A549 (cell line): Measurements from ENCODE around the gene AOAH. TPM values are rescaled to one million over a fixed set of nuclear protein-coding genes. Genes with fewer than 3 reads are reported as not detected.

ENCODE experiments used
- ATAC-seq, 2 experiments: fragments of 200-7000 bp in 1 of 2; fragments of >200 bp in 1 of 2; cut with Nextera tagmentation in 1 of 2; cut with Tn5 transposase in 1 of 2; 3 replicates each; pipeline versions ENCODE4 v1.8.0 to v1.9.1; 2018 to 2020; ENCODE audit warnings: mild to moderate bottlenecking in 1 of 2, moderate library complexity in 1 of 2
- CTCF ChIA-PET: fragments of 300-600 bp; sonication (Branson Sonifier 250); formaldehyde crosslinking; extraction: SDS; loops from one replicate; lab custom pipeline; 2021; ENCODE audit warnings: antibody characterized with exemption, inconsistent platforms; lab: Yijun Ruan, JAX
- POLR2A ChIA-PET: fragments of 350-600 bp; formaldehyde crosslinking; extraction: SDS; loops from one replicate; lab custom pipeline; 2021; ENCODE audit warnings: antibody characterized with exemption, inconsistent platforms; lab: Yijun Ruan, JAX
- DNase-seq, 2 experiments: peaks; one replicate each; pipeline versions ENCODE4 v3.0.0 to v3.0.0-alpha.2; 2011 to 2016; ENCODE audit warnings: low read depth in 1 of 2, low spot score in 1 of 2
- FAIRE-seq: peaks from 2 replicates; lab custom pipeline; 2011; peaks lifted over from hg19 to GRCh38; lab: Jason Lieb, UNC
- H3K27ac ChIP-seq, 2 experiments: fragments of >200 bp; sonication (Bioruptor Twin); formaldehyde crosslinking; 3 replicates each; pipeline ENCODE4 v1.5.1; 2016 to 2017
- H3K4me1 ChIP-seq: fragments of >200 bp; sonication (Bioruptor Twin); formaldehyde crosslinking; 3 replicates; pipeline ENCODE4 v1.6.1; 2016
- H3K4me2 ChIP-seq: fragments of >200 bp; sonication (Bioruptor Twin); formaldehyde crosslinking; 3 replicates; pipeline ENCODE4 v1.6.1; 2016
- H3K4me3 ChIP-seq: fragments of >200 bp; sonication (Bioruptor Twin); formaldehyde crosslinking; 3 replicates; pipeline ENCODE4 v1.5.1; 2016
- H3K9me3 ChIP-seq: fragments of >200 bp; sonication (Bioruptor Twin); formaldehyde crosslinking; 3 replicates; pipeline ENCODE4 v1.6.1; 2016
- BHLHE40 ChIP-seq: IDR thresholded peaks from 2 replicates; pipeline ENCODE4 v1.6.1; 2012; ENCODE audit warnings: low read depth, low read length, inconsistent platforms
- CHD2 ChIP-seq: fragments of 150-350 bp; IDR thresholded peaks from 2 replicates; pipeline ENCODE4 v1.6.1; 2014; ENCODE audit warnings: low read length; ENCODE audit not compliant: partially characterized antibody
- EHMT2 ChIP-seq: fragments of 200-600 bp; sonication (generic); IDR thresholded peaks from 2 replicates; pipeline ENCODE4 v1.6.1; 2016; ENCODE audit warnings: antibody characterized with exemption, low read depth, mild to moderate bottlenecking, moderate library complexity
- ESRRA ChIP-seq: fragments of 150-350 bp; IDR thresholded peaks from 2 replicates; pipeline ENCODE4 v1.6.1; 2014; ENCODE audit warnings: mild to moderate bottlenecking, low read length, borderline replicate concordance
- FOSB ChIP-seq: fragments of 250-450 bp; sonication (Bioruptor Pico); IDR thresholded peaks from 2 replicates; pipeline ENCODE4 v1.5.0; 2020; ENCODE audit warnings: mild to moderate bottlenecking, moderate library complexity
- FOXS1 ChIP-seq: fragments of 250-450 bp; sonication (Bioruptor Pico); IDR thresholded peaks from 2 replicates; pipeline ENCODE4 v1.5.0; 2020; ENCODE audit warnings: mild to moderate bottlenecking, moderate library complexity
- GATA3 ChIP-seq: IDR thresholded peaks from 2 replicates; pipeline ENCODE4 v1.6.1; 2012; ENCODE audit warnings: borderline replicate concordance
- HDAC2 ChIP-seq: fragments of 200-600 bp; sonication (generic); IDR thresholded peaks from 2 replicates; pipeline ENCODE4 v1.6.1; 2016
- HEYL ChIP-seq: fragments of 250-450 bp; sonication (Bioruptor Pico); IDR thresholded peaks from 2 replicates; pipeline ENCODE4 v1.8.0; 2021; ENCODE audit warnings: mild to moderate bottlenecking, moderate library complexity
- HOXB5 ChIP-seq: fragments of 250-450 bp; sonication (Bioruptor Pico); IDR thresholded peaks from 2 replicates; pipeline ENCODE4 v1.5.0; 2020; ENCODE audit warnings: mild to moderate bottlenecking, moderate library complexity
- JUN ChIP-seq, 2 experiments: fragments of >200 bp; sonication (Bioruptor Twin); formaldehyde crosslinking; IDR thresholded peaks; 2 replicates in 1 of 2; 3 replicates in 1 of 2; pipeline ENCODE4 v1.6.1; 2016 to 2017
- JUNB ChIP-seq: fragments of >200 bp; sonication (Bioruptor Twin); formaldehyde crosslinking; IDR thresholded peaks from 2 replicates; pipeline ENCODE4 v1.6.1; 2016
- KDM1A ChIP-seq: fragments of 200-600 bp; sonication (generic); IDR thresholded peaks from 2 replicates; pipeline ENCODE4 v1.6.1; 2016; ENCODE audit warnings: low read depth, mild to moderate bottlenecking
- KDM5A ChIP-seq: fragments of 200-600 bp; sonication (generic); IDR thresholded peaks from 2 replicates; pipeline ENCODE4 v1.6.1; 2016; ENCODE audit warnings: antibody characterized with exemption, mild to moderate bottlenecking
- MAFK ChIP-seq: fragments of 450-650 bp; IDR thresholded peaks from 2 replicates; pipeline ENCODE4 v1.6.1; 2014; ENCODE audit not compliant: partially characterized antibody
- NFE2L2 ChIP-seq: fragments of 150-350 bp; conservative IDR thresholded peaks from 2 replicates; pipeline ENCODE4 v1.6.1; 2014; ENCODE audit warnings: low read length
- NPAS2 ChIP-seq: fragments of 250-450 bp; sonication (Bioruptor Pico); IDR thresholded peaks from 2 replicates; pipeline ENCODE4 v1.8.0; 2022; ENCODE audit warnings: mild to moderate bottlenecking, moderate library complexity, borderline replicate concordance
- PBX3 ChIP-seq: IDR thresholded peaks from 2 replicates; pipeline ENCODE4 v1.6.1; 2012
- POLR2AphosphoS2 ChIP-seq: conservative IDR thresholded peaks from 2 replicates; pipeline ENCODE4 v1.6.1; 2012; ENCODE audit warnings: low read length, improper control_type of control experiment, inconsistent platforms
- RAD21 ChIP-seq, 2 experiments: fragments of >200 bp in 1 of 2; sonication (Bioruptor Twin) in 1 of 2; formaldehyde crosslinking in 1 of 2; IDR thresholded peaks in 1 of 2; conservative IDR thresholded peaks in 1 of 2; 2 replicates in 1 of 2; 3 replicates in 1 of 2; pipeline ENCODE4 v1.6.1; 2012 to 2018; ENCODE audit warnings: inconsistent platforms in 1 of 2
- RARB ChIP-seq: fragments of 250-450 bp; sonication (Bioruptor Pico); IDR thresholded peaks from 2 replicates; pipeline ENCODE4 v1.8.0; 2021; ENCODE audit warnings: mild to moderate bottlenecking, moderate library complexity
- RCOR1 ChIP-seq: fragments of 150-350 bp; IDR thresholded peaks from 2 replicates; pipeline ENCODE4 v1.6.1; 2014; ENCODE audit warnings: antibody characterized with exemption, low read length, low read depth
- SREBF2 ChIP-seq: fragments of 450-650 bp; IDR thresholded peaks from 2 replicates; pipeline ENCODE4 v1.6.1; 2014; ENCODE audit warnings: mild to moderate bottlenecking, moderate library complexity
- TP53 ChIP-seq: fragments of 250-450 bp; sonication (Bioruptor Pico); IDR thresholded peaks from 2 replicates; pipeline ENCODE4 v1.5.0; 2021; ENCODE audit warnings: mild to moderate bottlenecking, moderate library complexity
- USF2 ChIP-seq: fragments of 450-650 bp; IDR thresholded peaks from 2 replicates; pipeline ENCODE4 v1.6.1; 2014; ENCODE audit warnings: antibody characterized with exemption
- ZC3H11A ChIP-seq: fragments of 450-650 bp; IDR thresholded peaks from 2 replicates; pipeline ENCODE4 v1.6.1; 2014; ENCODE audit warnings: antibody characterized with exemption, mild to moderate bottlenecking
- WGBS: methylation state at CpG from one replicate; pipeline ENCODE4 v1.1.6; 2017; ENCODE audit errors: missing lambda C conversion rate; 5-methylcytosine and 5-hydroxymethylcytosine counted together
- polyA plus RNA-seq, 4 experiments: library from polyadenylated mRNA; depleted of rRNA in 3 of 4; stranded (reverse); fragments of >200 nt; fragmentation: RNase III in 1 of 4; extraction: RNeasy Plus Mini Kit Qiagen cat#74134 plus additional on column Dnase treatment in 1 of 4; gene quantifications; 2 replicates in 3 of 4; 3 replicates in 1 of 4; pipeline ENCODE4 v1.2.3, GENCODE V29; 2011 to 2017
- TF ChIP-seq, protein P1 (sequence below): fragments of >200 bp; sonication (Bioruptor Twin); formaldehyde crosslinking; IDR thresholded peaks from 3 replicates; pipeline ENCODE4 v1.6.1; 2016

Gene AOAH
- polyA plus RNA-seq, 2 of the 4 experiments (the other 2 are of a cell fraction), result 0.09 TPM; not detected in 1

DNA sequence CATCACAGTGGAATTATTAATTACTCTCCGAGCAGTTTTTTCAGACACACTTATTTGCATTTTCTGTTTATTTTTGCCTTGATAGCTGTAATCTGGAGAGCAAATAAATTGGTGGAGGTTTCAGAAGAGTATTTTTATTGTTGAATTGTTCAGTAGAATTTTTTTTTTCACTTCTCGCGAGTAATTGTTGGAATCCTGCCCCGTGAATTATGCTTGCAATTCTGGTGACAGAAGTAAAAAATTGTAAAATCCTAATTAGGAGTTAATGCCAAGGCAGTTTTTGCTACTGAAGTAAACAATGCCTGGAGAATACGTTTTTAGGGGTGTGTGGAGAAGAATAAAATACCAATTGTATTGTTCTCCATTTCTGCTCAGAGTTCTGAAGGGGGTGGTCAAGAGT is 88.2 kb downstream of the AOAH start (continued):
- no peak for TF ChIP-seq FOSB (CRISPR knock-in tag)
- TF ChIP-seq HEYL (CRISPR knock-in tag), result no peak
- no peak for TF ChIP-seq JUNB

- Histone ChIP-seq H3K9me3 (no peaks in the 10 kb centered on the region), H3K27ac (no peak overlapping the region), H3K4me3 (no peak overlapping the region), H3K4me1 (no peaks in the 10 kb centered on the region), H3K4me2 (no peak overlapping the region)
- WGBS, result 46% methylated on average over 3 of the region's 3 CpGs
- DNase-seq (no peak), ATAC-seq (no peak), FAIRE-seq (no peak)
- TF ChIP-seq ESRRA (no peak), JUN (IDR thresholded peaks at IDR 0.05) (no peak), RARB (CRISPR knock-in tag) (no peak), TP53 (CRISPR knock-in tag) (no peak), HEYL (CRISPR knock-in tag) (no peak), SREBF2 (no peak), HOXB5 (CRISPR knock-in tag) (no peak), HDAC2 (no peak), EHMT2 (no peak)
- TF ChIP-seq, protein P1, sequence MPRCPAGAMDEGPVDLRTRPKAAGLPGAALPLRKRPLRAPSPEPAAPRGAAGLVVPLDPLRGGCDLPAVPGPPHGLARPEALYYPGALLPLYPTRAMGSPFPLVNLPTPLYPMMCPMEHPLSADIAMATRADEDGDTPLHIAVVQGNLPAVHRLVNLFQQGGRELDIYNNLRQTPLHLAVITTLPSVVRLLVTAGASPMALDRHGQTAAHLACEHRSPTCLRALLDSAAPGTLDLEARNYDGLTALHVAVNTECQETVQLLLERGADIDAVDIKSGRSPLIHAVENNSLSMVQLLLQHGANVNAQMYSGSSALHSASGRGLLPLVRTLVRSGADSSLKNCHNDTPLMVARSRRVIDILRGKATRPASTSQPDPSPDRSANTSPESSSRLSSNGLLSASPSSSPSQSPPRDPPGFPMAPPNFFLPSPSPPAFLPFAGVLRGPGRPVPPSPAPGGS, result no peak
- POLR2A ChIA-PET, result no interaction called here
- CTCF ChIA-PET, result interaction anchor here (0.8 to 0.9 kb wide), 2 partner anchors 23 to 26 kb away, joined by 3 read pairs; no protein-coding TSS in a partner anchor
These were observed 89.2 kb downstream of the AOAH start for GRCh38 chr7:36635091-36635490.

- Histone ChIP-seq H3K9me3 (no peaks in the 10 kb centered on the region), H3K4me1 (no peaks in the 10 kb centered on the region), H3K4me2 (no peak overlapping the region), H3K27ac (no peak overlapping the region), H3K4me3 (no peak overlapping the region)
- ATAC-seq (no peak), FAIRE-seq (no peak), DNase-seq (no peak)
- ChIA-PET POLR2A (no interaction called here), CTCF (no interaction called here)
- 73% methylated on average over 9 of the region's 9 CpGs for WGBS
- TF ChIP-seq TP53 (CRISPR knock-in tag), result no peak
- TF ChIP-seq EHMT2, result no peak
- TF ChIP-seq USF2, result no peak
- no peak for TF ChIP-seq CHD2
- no peak for TF ChIP-seq BHLHE40
- no peak for TF ChIP-seq NPAS2 (CRISPR knock-in tag)
- no peak for TF ChIP-seq GATA3
- no peak for TF ChIP-seq KDM1A
- no peak for TF ChIP-seq FOXS1 (CRISPR knock-in tag)
- no peak for TF ChIP-seq ESRRA
- no peak for TF ChIP-seq MAFK
- TF ChIP-seq, protein P1, result no peak
- TF ChIP-seq POLR2AphosphoS2, result no peak
- TF ChIP-seq PBX3, result no peak
- no peak for TF ChIP-seq HDAC2
- no peak for TF ChIP-seq NFE2L2
- no peak for TF ChIP-seq KDM5A
- TF ChIP-seq ZC3H11A, result no peak
- TF ChIP-seq RCOR1, result no peak
- TF ChIP-seq RAD21 (conservative IDR thresholded peaks at IDR 0.05 in 1 of 2, IDR thresholded peaks at IDR 0.05 in 1 of 2), result no peak
These were observed 90.9 kb downstream of the AOAH start for GRCh38 chr7:36633377-36633776.
